Body of pancreas (tissue), 4 donors: ENCODE measurements around the gene TAF5. TPM values are rescaled to one million over a fixed set of nuclear protein-coding genes. Genes with fewer than 3 reads are reported as not detected.
A peak's percentile ranks its signal among the peaks of the same experiment; 100 is the strongest.

ENCODE experiments used
- ATAC-seq: fragments of 150-250 bp; one replicate; pipeline ENCODE4 v1.9.1; 2016
- DNase-seq, 4 donors: peaks; one replicate each; pipeline ENCODE4 v3.0.0-alpha.2; 2019
- H3K27ac ChIP-seq, 4 donors: fragments of 200-600 bp; sonication (generic); 1 replicate in 3 of 4; 2 replicates in 1 of 4; pipeline versions ENCODE4 v1.5.1 to v1.6.1; 2016 to 2019; ENCODE audit warnings: mild to moderate bottlenecking in 1 of 4, mixed read lengths in 1 of 4, moderate library complexity in 1 of 4
- H3K27me3 ChIP-seq, 2 donors: fragments of 200-600 bp; sonication (generic); one replicate each; pipeline ENCODE4 v1.6.0; 2016; ENCODE audit warnings: mild to moderate bottlenecking in 1 of 2
- H3K36me3 ChIP-seq, 2 donors: fragments of 200-600 bp; sonication (generic); replicated peaks in 1 of 2; 2 replicates each; pipeline ENCODE4 v1.5.1; 2016; ENCODE audit warnings: low read depth in 2 of 2; ENCODE audit not compliant: insufficient read depth in 1 of 2
- H3K4me1 ChIP-seq: fragments of 200-600 bp; sonication (generic); one replicate; pipeline ENCODE4 v1.6.0; 2016
- H3K4me3 ChIP-seq, 2 donors: fragments of 200-600 bp; sonication (generic); 1 replicate in 1 of 2; 2 replicates in 1 of 2; pipeline ENCODE4 v1.5.1; 2016 to 2019
- H3K9me3 ChIP-seq, 3 donors: fragments of 200-600 bp; sonication (generic); 1 replicate in 2 of 3; 2 replicates in 1 of 3; pipeline ENCODE4 v1.5.1; 2016
- CTCF ChIP-seq, 7 experiments: fragments of 450-650 bp in 4 of 7; fragments of 200-600 bp in 3 of 7; sonication (generic) in 3 of 7; IDR thresholded peaks; one replicate each; pipeline ENCODE4 v1.5.1; 2016 to 2019; ENCODE audit warnings: antibody characterized with exemption in 7 of 7
- POLR2A ChIP-seq, 3 donors: fragments of 450-650 bp; IDR thresholded peaks; one replicate each; pipeline ENCODE4 v1.6.1; 2016; ENCODE audit warnings: antibody characterized with exemption in 3 of 3, mild to moderate bottlenecking in 2 of 3
- WGBS, 2 donors: methylation state at CpG; one replicate each; pipeline ENCODE4 v1.1.5; 2017; 5-methylcytosine and 5-hydroxymethylcytosine counted together
- intact Hi-C: fragments of 100-400 bp; cut with DNase I; formaldehyde crosslinking; loops from one replicate; pipeline ENCODE4 v1.15.1; 2023
- microRNA counts, 2 donors: library from miRNA; unstranded; fragments of <30 nt; microRNA quantifications; one replicate each; lab custom pipeline; 2017
- microRNA-seq, 2 donors: library from miRNA; unstranded; fragments of <30 nt; microRNA quantifications; one replicate each; pipeline ENCODE4, GENCODE V29; 2016; ENCODE audit warnings: borderline number of aligned reads in 2 of 2, borderline replicate concordance in 2 of 2
- total RNA-seq, 2 donors: library from RNA; depleted of rRNA; stranded (reverse); fragments of >200 nt; gene quantifications; one replicate each; pipeline ENCODE4 v1.1.0, GENCODE V29; 2016

TAF5 gene
- total RNA-seq, 2 donors from 2014 or later = 2.0 to 5.7 TPM

GRCh38 chr10:103429647-103430046 is 61.9 kb downstream of the TAF5 start:
- peaks cover 6 to 15% of the 10 kb centered on the region in 2 donors for H3K36me3 ChIP-seq
- no peaks in the 10 kb centered on the region for H3K4me1 ChIP-seq
- H3K27me3 ChIP-seq = no peaks in the 10 kb centered on the region
- no peak overlapping the region for H3K4me3 ChIP-seq
- DNase-seq (no peak), ATAC-seq (no peak)
- no peaks in the 10 kb centered on the region for H3K9me3 ChIP-seq
- 85 to 94% methylated on average over 5 of the region's 5 CpGs for WGBS, 2 donors
- TF ChIP-seq POLR2A (IDR thresholded peaks at IDR 0.05) (no peak), CTCF (IDR thresholded peaks at IDR 0.05) (no peak)
- no peak overlapping the region for H3K27ac ChIP-seq
- intact Hi-C loops = no loop called here

- no peak for ATAC-seq
- Histone ChIP-seq H3K27me3 (no peaks in the 10 kb centered on the region), H3K9me3 (no peaks in the 10 kb centered on the region), H3K4me3 (no peak overlapping the region), H3K27ac (no peak overlapping the region), H3K36me3 (peaks cover 6 to 10% of the 10 kb centered on the region in 2 donors), H3K4me1 (no peaks in the 10 kb centered on the region)
- TF ChIP-seq POLR2A (IDR thresholded peaks at IDR 0.05) (no peak), CTCF (IDR thresholded peaks at IDR 0.05) (no peak)
- intact Hi-C loops = no loop called here
- no peak for DNase-seq
- WGBS, 2 donors = 37% methylated on average over 8 of the region's 8 CpGs
Measured at GRCh38 chr10:103431902-103432301, 64.1 kb downstream of the TAF5 start.

- DNase-seq = peak in 2 of 4 donors; percentile 52 to 72
- Histone ChIP-seq H3K9me3 (no peaks in the 10 kb centered on the region), H3K36me3 (peaks cover 6 to 15% of the 10 kb centered on the region in 2 donors), H3K27ac (no peak overlapping the region), H3K4me1 (no peaks in the 10 kb centered on the region), H3K4me3 (no peak overlapping the region), H3K27me3 (no peaks in the 10 kb centered on the region)
- WGBS, 2 donors = 55 to 57% methylated on average over 2 of the region's 2 CpGs
- intact Hi-C loops = no loop called here
- ATAC-seq = no peak
- no peak for TF ChIP-seq CTCF (IDR thresholded peaks at IDR 0.05)
- TF ChIP-seq POLR2A (IDR thresholded peaks at IDR 0.05) = no peak
Measured at GRCh38 chr10:103433858-103434257, 66.1 kb downstream of the TAF5 start.

MicroRNA genes within 50 kb of the gene (microRNA counts, 767-probe panel; counts per million panel counts)
- 0 to 736 counts per million in 2 donors for microRNA hsa-miR-1307-3p (lab: Ali Mortazavi, UCI)

Small RNAs within 50 kb of the gene (microRNA-seq; reads per million reads assigned to microRNA genes)
- gene MIR1307 = 613 to 682 reads per million in 2 donors

Other genes starting within 250 kb of the TAF5 start
- 10 to 100 TPM; 32.0 to 43.1 TPM for gene NT5C2, start 174.7 kb upstream of the TAF5 start, total RNA-seq
- gene RPEL1, start 122.1 kb upstream of the TAF5 start, total RNA-seq = not detected
- gene INA, start 90.8 kb upstream of the TAF5 start, total RNA-seq = 1 to 10 TPM; 2.3 to 4.7 TPM
- gene PCGF6, start 16.8 kb upstream of the TAF5 start, total RNA-seq = 10 to 100 TPM in 1 of 2 donors, 1 to 10 TPM in 1; 9.6 to 37.9 TPM
- 10 to 100 TPM; 75.5 to 85.6 TPM for gene ATP5MK, start 28.5 kb downstream of the TAF5 start, total RNA-seq
- gene PDCD11, start 28.6 kb downstream of the TAF5 start, total RNA-seq = 10 to 100 TPM; 13.0 to 32.0 TPM
- 10 to 100 TPM; 11.4 to 17.8 TPM for gene CALHM2, start 84.4 kb downstream of the TAF5 start, total RNA-seq
- gene CALHM1, start 90.9 kb downstream of the TAF5 start, total RNA-seq = not detected
- under 1 TPM in 1 of 2 donors, not detected in 1; 0.52 TPM for gene CALHM3, start 111.3 kb downstream of the TAF5 start, total RNA-seq
- 10 to 100 TPM; 25.1 to 25.7 TPM for gene NEURL1, start 125.7 kb downstream of the TAF5 start, total RNA-seq